Stimulated activated naive CD8-positive, alpha-beta T cell treated with anti-CD3 and anti-CD28 coated beads, Interleukin-15, amount 100 ng/mL, for 72 hours (primary cell): Measurements from ENCODE around the gene C11orf68.
A peak's percentile ranks its signal among the peaks of the same experiment; 100 is the strongest.
"Not testable (repeated sequence)": the region's sequence is repeated elsewhere in the genome, so short reads cannot be mapped to it uniquely, and the experiment has no call there.

Experiments used
- ATAC-seq: fragments of 150-1000 bp; cut with Tn5 transposase; 2 replicates; pipeline ENCODE4 v1.10.0; 2021; ENCODE audit warnings: mild to moderate bottlenecking, moderate library complexity
- DNase-seq, 2 donors: peaks; one replicate each; pipeline ENCODE4 v3.0.0; 2021 to 2022
- H3K27ac Mint-ChIP-seq, 2 donors: one replicate each; pipeline ENCODE4 v1.8.0; 2022; ENCODE audit warnings: mild to moderate bottlenecking in 2 of 2, mixed read lengths in 2 of 2, moderate library complexity in 2 of 2
- H3K27me3 Mint-ChIP-seq: one replicate; pipeline ENCODE4 v1.8.0; 2022; ENCODE audit warnings: mixed read lengths
- H3K4me1 Mint-ChIP-seq: one replicate; pipeline ENCODE4 v1.8.0; 2022; ENCODE audit warnings: mild to moderate bottlenecking, mixed read lengths
- H3K4me3 Mint-ChIP-seq, 2 donors: one replicate each; pipeline ENCODE4 v1.8.0; 2022; ENCODE audit warnings: mild to moderate bottlenecking in 2 of 2, mixed read lengths in 2 of 2, moderate library complexity in 1 of 2
- H3K9me3 Mint-ChIP-seq, 2 donors: one replicate each; pipeline ENCODE4 v1.8.0; 2022; ENCODE audit warnings: mixed read lengths in 2 of 2

Gene C11orf68

GRCh38 chr11:65918211-65919140 lies at the start of gene C11orf68:
Gene C11orf68 (minus strand): TSS chr11:65919062. CDS start chr11:65919031, 31 bp downstream.
- peak; percentile 71 for ATAC-seq
- Mint-ChIP-seq H3K9me3 (no peaks in the 10 kb centered on the region), H3K4me3 (peak within 1 kb of the TSS; percentile 88 to 98), H3K27ac (peak within 1 kb of the TSS; percentile 95 to 97), H3K4me1 (peaks cover 57% of the 10 kb centered on the region), H3K27me3 (no peaks in the 10 kb centered on the region)
- no peak for DNase-seq

- DNase-seq (no peak), ATAC-seq (no peak)
- Mint-ChIP-seq H3K4me1 (peaks cover 41% of the 10 kb centered on the region), H3K27ac (peak overlapping the region in 1 of 2 donors; percentile 35), H3K27me3 (no peaks in the 10 kb centered on the region), H3K9me3 (no peaks in the 10 kb centered on the region), H3K4me3 (no peak overlapping the region)
Measured at GRCh38 chr11:65967329-65967934, 48.6 kb upstream of the C11orf68 start.

GRCh38 chr11:65965986-65966762 lies 47.3 kb upstream of the C11orf68 start:
- Mint-ChIP-seq H3K4me3 (no peak overlapping the region), H3K9me3 (no peaks in the 10 kb centered on the region), H3K4me1 (peaks cover 50% of the 10 kb centered on the region), H3K27me3 (no peaks in the 10 kb centered on the region), H3K27ac (peak overlapping the region in 1 of 2 donors; percentile 80)
- no peak for ATAC-seq
- no peak for DNase-seq

GRCh38 chr11:65964906-65965305 lies 46.0 kb upstream of the C11orf68 start:
- DNase-seq (no peak), ATAC-seq (no peak)
- Mint-ChIP-seq H3K27me3 (no peaks in the 10 kb centered on the region), H3K4me1 (peaks cover 52% of the 10 kb centered on the region), H3K9me3 (no peaks in the 10 kb centered on the region), H3K4me3 (no peak overlapping the region), H3K27ac (peak overlapping the region in 1 of 2 donors; percentile 94)

GRCh38 chr11:65962141-65962564 lies 43.3 kb upstream of the C11orf68 start:
- ATAC-seq (no peak), DNase-seq (no peak)
- Mint-ChIP-seq H3K27ac (peak overlapping the region; percentile 81 to 89), H3K27me3 (no peaks in the 10 kb centered on the region), H3K4me1 (peaks cover 57% of the 10 kb centered on the region), H3K4me3 (peak overlapping the region; percentile 93 to 98), H3K9me3 (no peaks in the 10 kb centered on the region)

GRCh38 chr11:65961267-65962140 lies 42.6 kb upstream of the C11orf68 start, which contains the start of gene SART1:
Gene SART1 (plus strand): TSS chr11:65961734. CDS start chr11:65961781, 47 bp downstream.
- Mint-ChIP-seq H3K4me1 (peaks cover 64% of the 10 kb centered on the region), H3K9me3 (no peaks in the 10 kb centered on the region), H3K27me3 (no peaks in the 10 kb centered on the region), H3K27ac (peak within 1 kb of the TSS; percentile 98 to 99), H3K4me3 (peak within 1 kb of the TSS; percentile 93 to 98)
- peak; percentile 96 for ATAC-seq
- DNase-seq: peak; percentile 93 to 97

GRCh38 chr11:65960824-65961266 lies 42.0 kb upstream of the C11orf68 start:
- Mint-ChIP-seq H3K4me3 (peak overlapping the region; percentile 93 to 98), H3K27me3 (no peaks in the 10 kb centered on the region), H3K9me3 (no peaks in the 10 kb centered on the region), H3K27ac (peak overlapping the region; percentile 98 to 99), H3K4me1 (peaks cover 68% of the 10 kb centered on the region)
- ATAC-seq (peak; percentile 21), DNase-seq (no peak)

- Mint-ChIP-seq H3K4me3 (no peak overlapping the region), H3K27me3 (no peaks in the 10 kb centered on the region), H3K27ac (peak overlapping the region in 1 of 2 donors; percentile 85), H3K4me1 (peaks cover 58% of the 10 kb centered on the region), H3K9me3 (no peaks in the 10 kb centered on the region)
- DNase-seq: no peak
- ATAC-seq: no peak
Measured at GRCh38 chr11:65958774-65959420, 40.0 kb upstream of the C11orf68 start.

- DNase-seq (no peak), ATAC-seq (no peak)
- Mint-ChIP-seq H3K27me3 (no peaks in the 10 kb centered on the region), H3K27ac (peak overlapping the region in 1 of 2 donors; percentile 48), H3K4me1 (peaks cover 52% of the 10 kb centered on the region), H3K9me3 (no peaks in the 10 kb centered on the region), H3K4me3 (no peak overlapping the region)
Measured at GRCh38 chr11:65958291-65958690, 39.4 kb upstream of the C11orf68 start.

- H3K4me1 Mint-ChIP-seq: peaks cover 25% of the 10 kb centered on the region
- H3K9me3 Mint-ChIP-seq: no peaks in the 10 kb centered on the region
- no peak overlapping the region for H3K4me3 Mint-ChIP-seq
- no peaks in the 10 kb centered on the region for H3K27me3 Mint-ChIP-seq
- no peak overlapping the region for H3K27ac Mint-ChIP-seq
- DNase-seq (no peak), ATAC-seq (no peak)
Measured at GRCh38 chr11:65954771-65955170, 35.9 kb upstream of the C11orf68 start.

GRCh38 chr11:65953471-65953870 lies 34.6 kb upstream of the C11orf68 start:
- no peak for ATAC-seq
- H3K9me3 Mint-ChIP-seq: no peaks in the 10 kb centered on the region

GRCh38 chr11:65952052-65952521 lies 33.2 kb upstream of the C11orf68 start:
- ATAC-seq: no peak
- H3K4me3 Mint-ChIP-seq: no peak overlapping the region

More at GRCh38 chr11:65953471-65953870, 34.6 kb upstream of the C11orf68 start:
- Mint-ChIP-seq H3K27me3 (no peaks in the 10 kb centered on the region), H3K27ac (no peak overlapping the region), H3K4me1 (peaks cover 24% of the 10 kb centered on the region), H3K4me3 (no peak overlapping the region)
- no peak for DNase-seq

GRCh38 chr11:65951641-65952040 lies 32.8 kb upstream of the C11orf68 start:
- ATAC-seq, H3K27me3 Mint-ChIP-seq, DNase-seq, H3K27ac Mint-ChIP-seq, H3K4me1 Mint-ChIP-seq, H3K9me3 Mint-ChIP-seq, H3K4me3 Mint-ChIP-seq: not testable (repeated sequence)

More at GRCh38 chr11:65952052-65952521, 33.2 kb upstream of the C11orf68 start:
- H3K27me3 Mint-ChIP-seq: no peaks in the 10 kb centered on the region
- no peak for DNase-seq
- no peaks in the 10 kb centered on the region for H3K9me3 Mint-ChIP-seq
- peaks cover 10% of the 10 kb centered on the region for H3K4me1 Mint-ChIP-seq
- H3K27ac Mint-ChIP-seq: no peak overlapping the region

- not testable (repeated sequence) for H3K27me3 Mint-ChIP-seq, H3K9me3 Mint-ChIP-seq
Measured at GRCh38 chr11:65950711-65951110, 31.8 kb upstream of the C11orf68 start.

More at GRCh38 chr11:65950711-65951110, 31.8 kb upstream of the C11orf68 start:
- not testable (repeated sequence) for H3K4me1 Mint-ChIP-seq, ATAC-seq, DNase-seq, H3K4me3 Mint-ChIP-seq, H3K27ac Mint-ChIP-seq
